HEK293 (cell line): Measurements from ENCODE around the gene KLHL25.

Source experiments
- CTCF ChIA-PET: fragments of 350-600 bp; formaldehyde crosslinking; extraction: SDS; loops from one replicate; lab custom pipeline; 2021; ENCODE audit warnings: antibody characterized with exemption; lab: Yijun Ruan, JAX
- POLR2A ChIA-PET: fragments of 300-600 bp; formaldehyde crosslinking; extraction: SDS; loops from one replicate; lab custom pipeline; 2020; ENCODE audit warnings: antibody characterized with exemption, inconsistent platforms; lab: Yijun Ruan, JAX
- H3K27ac ChIP-seq: fragments of 200-500 bp; sonication (Bioruptor generic); 2 replicates; pipeline ENCODE4 v1.5.1; 2014; ENCODE audit warnings: low read depth, low read length, control low read depth, inconsistent platforms; ENCODE audit errors: extremely low read depth
- H3K36me3 ChIP-seq, 2 experiments: fragments of 200-500 bp in 1 of 2; sonication (Bioruptor generic) in 1 of 2; 1 replicate in 1 of 2; 2 replicates in 1 of 2; pipeline ENCODE4 v1.5.1; 2014 to 2017; ENCODE audit warnings: inconsistent platforms in 2 of 2, low read length in 2 of 2; ENCODE audit not compliant: control insufficient read depth in 2 of 2, insufficient read depth in 1 of 2
- H3K4me1 ChIP-seq: fragments of 200-500 bp; sonication (Bioruptor generic); 2 replicates; pipeline ENCODE4 v1.5.1; 2014; ENCODE audit warnings: mild to moderate bottlenecking, low read length, inconsistent platforms; ENCODE audit not compliant: control insufficient read depth, insufficient read depth
- H3K4me3 ChIP-seq: 2 replicates; pipeline ENCODE4 v1.5.1; 2011; ENCODE audit warnings: low read depth, mild to moderate bottlenecking, control low read depth, low read length, moderate library complexity
- H3K9me3 ChIP-seq: fragments of 200-500 bp; sonication (Bioruptor generic); 2 replicates; pipeline ENCODE4 v1.5.1; 2014; ENCODE audit warnings: low read depth, low read length, inconsistent platforms; ENCODE audit not compliant: control insufficient read depth, insufficient read depth
- EGR2 ChIP-seq: fragments of 450-650 bp; formaldehyde crosslinking; IDR thresholded peaks from 2 replicates; pipeline ENCODE4 v1.5.1; 2016; ENCODE audit warnings: low read depth, missing biosample characterization, missing genetic modification characterization
- FEZF1 ChIP-seq: fragments of 450-650 bp; formaldehyde crosslinking; IDR thresholded peaks from 2 replicates; pipeline ENCODE4 v1.5.1; 2016; ENCODE audit warnings: missing biosample characterization, missing genetic modification characterization
- GLIS1 ChIP-seq: fragments of 450-650 bp; formaldehyde crosslinking; IDR thresholded peaks from 2 replicates; pipeline ENCODE4 v1.5.1; 2016; ENCODE audit warnings: missing biosample characterization, missing genetic modification characterization
- REPIN1 ChIP-seq: fragments of 450-650 bp; formaldehyde crosslinking; IDR thresholded peaks from 2 replicates; pipeline ENCODE4 v1.5.1; 2017; ENCODE audit warnings: missing biosample characterization, missing genetic modification characterization, low read depth
- ZBTB17 ChIP-seq: fragments of 450-650 bp; formaldehyde crosslinking; IDR thresholded peaks from 2 replicates; pipeline ENCODE4 v1.5.1; 2016; ENCODE audit warnings: missing biosample characterization, missing genetic modification characterization
- ZFHX2 ChIP-seq: fragments of 450-650 bp; formaldehyde crosslinking; conservative IDR thresholded peaks from 2 replicates; pipeline ENCODE4 v1.5.1; 2016; ENCODE audit warnings: missing biosample characterization, missing genetic modification characterization
- ZNF140 ChIP-seq: fragments of 450-650 bp; formaldehyde crosslinking; IDR thresholded peaks from 2 replicates; pipeline ENCODE4 v1.5.1; 2016; ENCODE audit warnings: missing biosample characterization, missing genetic modification characterization
- ZNF239 ChIP-seq: fragments of 450-650 bp; formaldehyde crosslinking; IDR thresholded peaks from 2 replicates; pipeline ENCODE4 v1.5.1; 2016; ENCODE audit warnings: missing biosample characterization, missing genetic modification characterization
- ZNF292 ChIP-seq: fragments of 450-650 bp; formaldehyde crosslinking; IDR thresholded peaks from 2 replicates; pipeline ENCODE4 v1.5.1; 2016; ENCODE audit warnings: low read depth, missing biosample characterization, missing genetic modification characterization, borderline replicate concordance
- ZNF341 ChIP-seq: fragments of 450-650 bp; formaldehyde crosslinking; IDR thresholded peaks from 2 replicates; pipeline ENCODE4; 2016; ENCODE audit warnings: low read depth, missing biosample characterization, missing genetic modification characterization
- ZNF366 ChIP-seq: fragments of 450-650 bp; formaldehyde crosslinking; conservative IDR thresholded peaks from 2 replicates; pipeline ENCODE4 v1.5.1; 2016; ENCODE audit warnings: missing biosample characterization, missing genetic modification characterization
- ZNF423 ChIP-seq: fragments of 450-650 bp; formaldehyde crosslinking; IDR thresholded peaks from 2 replicates; pipeline ENCODE4 v1.5.1; 2016; ENCODE audit warnings: missing biosample characterization, missing genetic modification characterization
- ZNF473 ChIP-seq: fragments of 450-650 bp; formaldehyde crosslinking; IDR thresholded peaks from 2 replicates; pipeline ENCODE4 v1.5.1; 2017; ENCODE audit warnings: missing biosample characterization, missing genetic modification characterization
- ZNF560 ChIP-seq: fragments of 450-650 bp; formaldehyde crosslinking; IDR thresholded peaks from 2 replicates; pipeline ENCODE4 v1.5.1; 2017; ENCODE audit warnings: missing biosample characterization, missing genetic modification characterization, borderline replicate concordance
- ZNF600 ChIP-seq: fragments of 450-650 bp; formaldehyde crosslinking; IDR thresholded peaks from 2 replicates; pipeline ENCODE4 v1.5.1; 2016; ENCODE audit warnings: missing biosample characterization, missing genetic modification characterization
- ZNF830 ChIP-seq: fragments of 450-650 bp; IDR thresholded peaks from 2 replicates; pipeline ENCODE4 v1.5.0; 2018; ENCODE audit warnings: missing biosample characterization, missing genetic modification characterization, low read depth, mild to moderate bottlenecking, moderate library complexity
- ZSCAN30 ChIP-seq: fragments of 450-650 bp; IDR thresholded peaks from 2 replicates; pipeline ENCODE4 v1.5.1; 2018; ENCODE audit warnings: missing biosample characterization, mild to moderate bottlenecking, missing genetic modification characterization, moderate library complexity
- TF ChIP-seq, protein P1 (sequence below): fragments of 450-650 bp; formaldehyde crosslinking; IDR thresholded peaks from 2 replicates; pipeline ENCODE4 v1.5.1; 2017; ENCODE audit warnings: missing biosample characterization, missing genetic modification characterization
- TF ChIP-seq, protein P2 (sequence below): sonication (generic); formaldehyde crosslinking; IDR thresholded peaks from 2 replicates; pipeline ENCODE4 v1.8.1; 2022; ENCODE audit warnings: mild to moderate bottlenecking, moderate library complexity, missing genetic modification reagents

Gene KLHL25

DNA sequence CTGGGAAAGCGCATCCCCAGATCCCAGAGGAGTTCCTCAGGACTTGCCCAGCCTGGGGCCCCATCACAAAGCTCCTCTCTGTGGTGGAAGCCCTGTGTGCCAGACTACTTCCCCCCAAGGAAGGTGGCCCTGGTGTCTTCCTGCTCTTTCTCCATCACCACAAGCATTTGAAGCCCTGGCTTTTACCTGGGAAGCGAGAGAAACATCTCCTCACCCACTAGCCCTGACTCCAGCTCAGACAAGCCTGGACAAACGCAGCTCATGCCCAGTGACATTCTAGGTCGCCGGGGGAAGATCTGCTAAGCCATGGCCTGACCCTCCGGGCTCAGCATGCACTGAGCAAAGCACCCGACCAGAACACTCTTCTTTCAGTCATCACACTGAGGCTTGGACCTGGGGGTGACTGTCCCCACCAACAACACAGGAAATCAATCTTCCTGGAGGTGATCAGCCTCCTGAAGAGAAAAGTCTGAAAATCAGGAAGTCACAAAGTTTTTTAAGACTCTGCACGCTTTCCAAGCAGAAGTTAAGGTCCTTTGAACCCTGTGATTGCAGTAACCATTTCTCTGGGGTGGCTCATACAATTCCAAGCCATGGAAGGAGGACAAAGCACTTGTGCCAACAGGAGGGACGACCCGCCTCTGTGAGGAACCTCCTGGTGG is 40.8 kb downstream of the KLHL25 start (continued):
- TF ChIP-seq ZNF423 (tag by site-specific recombination) (no peak), ZNF292 (no peak), ZNF560 (tag by site-specific recombination) (no peak), ZNF239 (tag by site-specific recombination) (no peak), ZSCAN30 (no peak), REPIN1 (tag by site-specific recombination) (no peak)

DNA sequence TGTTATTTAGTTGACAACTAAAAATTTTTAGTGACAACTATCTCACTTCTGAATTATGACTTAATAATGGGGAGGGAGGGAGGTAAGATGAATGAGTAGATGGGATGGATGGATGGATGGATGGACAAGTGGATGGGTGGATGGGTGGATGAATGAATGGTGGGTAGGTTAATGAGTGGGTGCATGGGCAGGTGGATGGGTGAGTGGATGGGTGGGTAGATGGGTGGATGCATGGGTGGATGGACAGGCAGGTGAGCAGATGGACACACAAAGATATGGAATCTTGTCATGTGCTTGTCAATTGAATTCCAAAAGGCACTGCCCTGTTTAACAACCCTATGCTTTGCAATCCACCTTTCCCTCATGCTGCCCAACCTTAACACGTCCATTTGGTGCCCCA is 41.5 kb downstream of the KLHL25 start:
- CTCF ChIA-PET: no interaction called here
- Histone ChIP-seq H3K9me3 (no peaks in the 10 kb centered on the region), H3K27ac (no peak overlapping the region), H3K36me3 (peaks cover 0 to 15% of the 10 kb centered on the region in 2 experiments; a peak in 1 of 3 replicates), H3K4me3 (no peak overlapping the region), H3K4me1 (no peaks in the 10 kb centered on the region)
- TF ChIP-seq ZFHX2 (tag by site-specific recombination) (0 out of 2 replicates have a peak, but pooled peaks have one; percentile 27), EGR2 (tag by site-specific recombination) (peak; percentile 75; the same call in 1 of the 2 replicates), ZNF366 (tag by site-specific recombination) (peak; percentile 65; the same call in 1 of the 2 replicates), ZBTB17 (tag by site-specific recombination) (no peak)
- POLR2A ChIA-PET: no interaction called here

DNA sequence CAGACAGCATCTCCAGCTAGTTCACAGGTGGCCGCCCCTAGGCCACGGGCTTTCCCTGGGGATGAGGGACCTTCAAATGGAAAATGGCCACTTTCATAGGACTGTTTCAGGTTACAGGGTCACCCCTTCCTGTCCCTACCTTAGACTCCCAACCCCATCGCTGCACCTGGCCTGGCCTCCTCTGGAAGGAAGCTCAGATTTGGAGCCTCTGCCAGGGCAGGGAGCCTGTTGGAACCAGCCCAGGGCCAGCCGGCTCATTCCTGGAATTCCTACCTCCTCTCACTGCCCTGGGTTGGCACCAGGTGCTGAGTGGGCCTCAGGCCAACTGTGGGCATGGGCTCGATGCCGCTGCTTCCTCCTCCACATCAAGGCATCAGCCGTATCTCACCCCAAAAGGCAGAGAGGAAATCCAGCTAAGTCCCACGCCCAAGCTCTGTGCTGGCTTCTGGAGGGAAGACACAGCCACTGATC is 42.2 kb downstream of the KLHL25 start:
- TF ChIP-seq, protein P1, sequence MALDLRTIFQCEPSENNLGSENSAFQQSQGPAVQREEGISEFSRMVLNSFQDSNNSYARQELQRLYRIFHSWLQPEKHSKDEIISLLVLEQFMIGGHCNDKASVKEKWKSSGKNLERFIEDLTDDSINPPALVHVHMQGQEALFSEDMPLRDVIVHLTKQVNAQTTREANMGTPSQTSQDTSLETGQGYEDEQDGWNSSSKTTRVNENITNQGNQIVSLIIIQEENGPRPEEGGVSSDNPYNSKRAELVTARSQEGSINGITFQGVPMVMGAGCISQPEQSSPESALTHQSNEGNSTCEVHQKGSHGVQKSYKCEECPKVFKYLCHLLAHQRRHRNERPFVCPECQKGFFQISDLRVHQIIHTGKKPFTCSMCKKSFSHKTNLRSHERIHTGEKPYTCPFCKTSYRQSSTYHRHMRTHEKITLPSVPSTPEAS (tag by site-specific recombination): no peak
- TF ChIP-seq, protein P2, sequence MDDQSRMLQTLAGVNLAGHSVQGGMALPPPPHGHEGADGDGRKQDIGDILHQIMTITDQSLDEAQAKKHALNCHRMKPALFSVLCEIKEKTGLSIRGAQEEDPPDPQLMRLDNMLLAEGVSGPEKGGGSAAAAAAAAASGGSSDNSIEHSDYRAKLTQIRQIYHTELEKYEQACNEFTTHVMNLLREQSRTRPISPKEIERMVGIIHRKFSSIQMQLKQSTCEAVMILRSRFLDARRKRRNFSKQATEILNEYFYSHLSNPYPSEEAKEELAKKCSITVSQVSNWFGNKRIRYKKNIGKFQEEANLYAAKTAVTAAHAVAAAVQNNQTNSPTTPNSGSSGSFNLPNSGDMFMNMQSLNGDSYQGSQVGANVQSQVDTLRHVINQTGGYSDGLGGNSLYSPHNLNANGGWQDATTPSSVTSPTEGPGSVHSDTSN (CRISPR knock-in tag): no peak
- TF ChIP-seq FEZF1 (tag by site-specific recombination): no peak
- CTCF ChIA-PET: no interaction called here
- Histone ChIP-seq H3K36me3 (peaks cover 0 to 15% of the 10 kb centered on the region in 2 experiments; a peak in 1 of 3 replicates), H3K27ac (no peak overlapping the region), H3K9me3 (no peaks in the 10 kb centered on the region), H3K4me1 (no peaks in the 10 kb centered on the region), H3K4me3 (no peak overlapping the region)
- POLR2A ChIA-PET: no interaction called here

DNA sequence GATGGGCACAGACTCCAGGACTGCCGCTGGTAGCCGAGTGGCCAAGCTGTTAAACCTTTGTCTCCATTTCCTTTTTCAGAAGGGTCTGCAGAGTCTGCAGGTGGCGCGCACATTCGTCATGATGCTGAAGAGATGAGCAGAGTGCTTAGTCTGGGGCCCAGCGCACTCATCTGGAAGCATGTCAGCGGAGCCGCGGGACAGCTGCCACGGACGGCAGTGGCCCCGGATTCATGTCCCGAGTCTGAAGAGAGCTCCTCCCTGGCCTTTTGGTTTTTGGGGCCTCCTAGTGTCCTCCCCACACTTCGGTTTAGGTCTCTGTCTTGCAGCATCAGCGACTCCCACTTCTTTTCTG is 42.6 kb downstream of the KLHL25 start:
- H3K36me3 ChIP-seq: peaks cover 3 to 19% of the 10 kb centered on the region in 2 experiments; a peak in 1 of 3 replicates
- no peak overlapping the region for H3K4me3 ChIP-seq
- H3K9me3 ChIP-seq: no peaks in the 10 kb centered on the region
- CTCF ChIA-PET: no interaction called here
- POLR2A ChIA-PET: no interaction called here
- no peak overlapping the region for H3K27ac ChIP-seq
- no peaks in the 10 kb centered on the region for H3K4me1 ChIP-seq
- no peak for TF ChIP-seq GLIS1 (tag by site-specific recombination)
- no peak for TF ChIP-seq ZNF473 (tag by site-specific recombination)
- TF ChIP-seq ZNF341 (tag by site-specific recombination): no peak
- TF ChIP-seq ZNF140: no peak
- no peak for TF ChIP-seq ZNF830 (tag by site-specific recombination)
- no peak for TF ChIP-seq ZBTB17 (tag by site-specific recombination)
- TF ChIP-seq ZNF600 (tag by site-specific recombination): no peak
- TF ChIP-seq, all 188 proteins: peak for 0
